ENCODE measurements around the gene GRAMD1A. TPM values are rescaled to one million over a fixed set of nuclear protein-coding genes. Genes with fewer than 3 reads are reported as not detected.
A peak's percentile ranks its signal among the peaks of the same experiment; 100 is the strongest.

Gene GRAMD1A
- total and polyA plus RNA-seq, 2 donors (not counting 1 experiment from before 2014, with no cell fraction given), result 83.8 to 102 TPM

DNA sequence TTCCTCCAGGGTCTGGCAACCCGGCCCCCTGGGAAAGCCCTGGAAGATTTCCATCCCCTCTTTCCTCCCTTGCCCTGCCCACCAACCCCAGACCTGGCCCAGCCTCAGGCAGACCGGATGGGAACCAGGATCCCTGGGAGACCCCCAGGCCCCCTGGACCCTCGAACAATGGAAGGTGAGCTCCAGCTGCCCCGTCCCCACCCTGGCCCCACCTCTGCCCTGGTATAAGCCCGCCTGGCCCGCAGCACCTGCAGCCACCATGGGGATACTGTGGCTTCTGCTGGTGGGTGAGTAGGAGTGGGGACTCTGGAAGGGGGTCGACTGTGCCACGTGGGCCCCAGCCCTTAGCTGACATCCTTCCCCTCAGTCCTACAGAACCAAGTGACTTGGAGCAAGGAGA lies 73.8 kb downstream of the GRAMD1A start:
- no peak for TF ChIP-seq EZH2 (IDR thresholded peaks at IDR 0.05; ENCODE audit: borderline replicate concordance, insufficient read depth, low read depth, low read length, poor library complexity, severe bottlenecking)
- TF ChIP-seq, protein P1, sequence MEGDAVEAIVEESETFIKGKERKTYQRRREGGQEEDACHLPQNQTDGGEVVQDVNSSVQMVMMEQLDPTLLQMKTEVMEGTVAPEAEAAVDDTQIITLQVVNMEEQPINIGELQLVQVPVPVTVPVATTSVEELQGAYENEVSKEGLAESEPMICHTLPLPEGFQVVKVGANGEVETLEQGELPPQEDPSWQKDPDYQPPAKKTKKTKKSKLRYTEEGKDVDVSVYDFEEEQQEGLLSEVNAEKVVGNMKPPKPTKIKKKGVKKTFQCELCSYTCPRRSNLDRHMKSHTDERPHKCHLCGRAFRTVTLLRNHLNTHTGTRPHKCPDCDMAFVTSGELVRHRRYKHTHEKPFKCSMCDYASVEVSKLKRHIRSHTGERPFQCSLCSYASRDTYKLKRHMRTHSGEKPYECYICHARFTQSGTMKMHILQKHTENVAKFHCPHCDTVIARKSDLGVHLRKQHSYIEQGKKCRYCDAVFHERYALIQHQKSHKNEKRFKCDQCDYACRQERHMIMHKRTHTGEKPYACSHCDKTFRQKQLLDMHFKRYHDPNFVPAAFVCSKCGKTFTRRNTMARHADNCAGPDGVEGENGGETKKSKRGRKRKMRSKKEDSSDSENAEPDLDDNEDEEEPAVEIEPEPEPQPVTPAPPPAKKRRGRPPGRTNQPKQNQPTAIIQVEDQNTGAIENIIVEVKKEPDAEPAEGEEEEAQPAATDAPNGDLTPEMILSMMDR (IDR thresholded peaks at IDR 0.05), result no peak
- Histone ChIP-seq H3K27me3 (replicated peaks in 1 of 4; ENCODE audit: control extremely low read depth in 1 of 4, control insufficient read depth in 3 of 4, insufficient read depth in 4 of 4, low read length in 3 of 4) (no peaks in the 10 kb centered on the region), H3K4me3 (ENCODE audit: control extremely low read depth in 1 of 5, extremely low read depth in 1 of 5, insufficient read depth in 1 of 5, low read depth in 2 of 5, low read length in 4 of 5) (no peak overlapping the region), H3K79me2 (ENCODE audit: control insufficient read depth, insufficient read depth, low read length) (no peaks in the 10 kb centered on the region), H2AFZ (ENCODE audit: insufficient read depth, low read depth, low read length, poor library complexity, severe bottlenecking) (peak overlapping the region; percentile 38), H3K36me3 (replicated peaks in 1 of 2; ENCODE audit: control extremely low read depth in 1 of 2, control insufficient read depth in 1 of 2, extremely low read depth in 1 of 2, insufficient read depth in 2 of 2, low read length in 1 of 2) (no peaks in the 10 kb centered on the region), H3K9me3 (ENCODE audit: control extremely low read depth in 1 of 3, control insufficient read depth in 2 of 3, insufficient read depth in 1 of 3, low read length in 2 of 3) (peaks cover 0 to 8% (median 7%) of the 10 kb centered on the region in 3 donors), H3K27ac (ENCODE audit: low read length in 2 of 2) (no peak overlapping the region), H3K4me2 (replicated peaks; ENCODE audit: low read depth, low read length, poor library complexity, severe bottlenecking) (no peak overlapping the region), H3K4me1 (ENCODE audit: control insufficient read depth in 2 of 2, insufficient read depth in 2 of 2, low read length in 2 of 2) (peaks cover 32 to 44% of the 10 kb centered on the region in 2 donors), H3K9ac (ENCODE audit: low read length) (no peak overlapping the region), H4K20me1 (ENCODE audit: control insufficient read depth, insufficient read depth, low read length, poor library complexity, severe bottlenecking) (no peaks in the 10 kb centered on the region)
- ATAC-seq (ENCODE audit: low read depth) (no peak), DNase-seq (no peak)
- ChIA-PET POLR2A (no interaction called here), CTCF (no interaction called here)
- Mint-ChIP-seq H3K9me3 (ENCODE audit: insufficient read depth) (no peaks in the 10 kb centered on the region), H3K27me3 (peaks cover 5% of the 10 kb centered on the region), H3K4me1 (peaks cover 38% of the 10 kb centered on the region), H3K4me3 (no peak overlapping the region), H3K27ac (peak overlapping the region; percentile 41)
- 82% methylated on average over 3 of the region's 8 CpGs for WGBS (ENCODE audit: insufficient coverage)
- intact Hi-C loops (cut with micrococcal nuclease), result no loop called here

DNA sequence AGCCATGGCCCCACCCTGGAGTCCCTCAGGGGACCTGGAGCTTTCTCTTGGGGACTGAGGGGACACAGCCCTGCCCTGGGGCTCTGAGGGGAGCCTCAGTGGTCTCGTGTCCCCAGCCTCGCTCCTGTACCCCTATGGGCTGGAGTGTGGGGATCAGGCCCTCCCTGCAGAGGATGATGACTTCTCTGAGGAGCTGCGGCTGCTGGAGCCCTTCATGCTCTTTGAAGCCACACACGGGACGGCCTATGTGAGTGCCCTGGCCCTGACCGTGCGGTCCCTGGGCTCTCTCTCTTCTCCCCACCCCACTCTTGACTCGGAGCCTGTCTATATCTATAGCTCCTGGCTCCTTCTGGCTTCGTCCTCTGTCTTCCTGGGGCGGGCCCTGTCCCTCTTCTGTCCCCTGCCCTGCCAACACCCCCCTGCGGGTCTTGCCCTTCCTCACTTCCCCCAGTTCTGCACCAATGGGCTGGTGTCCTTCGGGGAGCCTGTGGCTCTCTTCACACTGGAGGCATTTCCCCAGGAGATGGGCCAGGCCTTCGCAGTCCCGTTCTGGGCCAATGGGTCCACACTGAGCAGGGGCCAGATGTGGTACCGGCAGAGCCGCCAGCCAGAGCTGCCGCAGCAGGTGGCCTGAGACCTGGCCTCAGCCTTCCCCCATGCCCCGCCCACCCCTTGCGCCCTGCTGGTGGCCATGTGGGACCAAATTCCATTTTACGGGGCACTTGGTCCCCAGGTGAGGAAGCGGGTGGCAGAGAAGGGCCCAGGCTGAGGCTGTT lies 74.5 kb downstream of the GRAMD1A start:
- no peaks in the 10 kb centered on the region for H3K79me2 ChIP-seq (ENCODE audit: control insufficient read depth, insufficient read depth, low read length)
- no peak overlapping the region for H3K9ac ChIP-seq (ENCODE audit: low read length)
- peak overlapping the region; percentile 39 for H3K4me2 ChIP-seq (replicated peaks; ENCODE audit: low read depth, low read length, poor library complexity, severe bottlenecking)
- intact Hi-C loops (cut with micrococcal nuclease), result no loop called here
- Mint-ChIP-seq H3K9me3 (ENCODE audit: insufficient read depth) (no peaks in the 10 kb centered on the region), H3K27me3 (peaks cover 5% of the 10 kb centered on the region), H3K27ac (peak overlapping the region; percentile 32), H3K4me3 (no peak overlapping the region), H3K4me1 (peaks cover 37% of the 10 kb centered on the region)
- peak; percentile 47 for ATAC-seq (ENCODE audit: low read depth)
- H3K9me3 ChIP-seq (ENCODE audit: control extremely low read depth in 1 of 3, control insufficient read depth in 2 of 3, insufficient read depth in 1 of 3, low read length in 2 of 3), result peaks cover 0 to 8% (median 7%) of the 10 kb centered on the region in 3 donors
- 41% methylated on average over 21 of the region's 21 CpGs for WGBS (ENCODE audit: insufficient coverage)
- ChIA-PET POLR2A (no interaction called here), CTCF (interaction anchor here (0.7 kb wide), 1 partner anchor 16 kb away, joined by 3 read pairs; no protein-coding TSS in a partner anchor)
- H3K27me3 ChIP-seq (replicated peaks in 1 of 4; ENCODE audit: control extremely low read depth in 1 of 4, control insufficient read depth in 3 of 4, insufficient read depth in 4 of 4, low read length in 3 of 4), result no peaks in the 10 kb centered on the region
- H2AFZ ChIP-seq (ENCODE audit: insufficient read depth, low read depth, low read length, poor library complexity, severe bottlenecking), result peak overlapping the region; percentile 38
- H3K4me1 ChIP-seq (ENCODE audit: control insufficient read depth in 2 of 2, insufficient read depth in 2 of 2, low read length in 2 of 2), result peaks cover 28 to 37% of the 10 kb centered on the region in 2 donors
- no peak for DNase-seq
- no peak overlapping the region for H3K4me3 ChIP-seq (ENCODE audit: control extremely low read depth in 1 of 5, extremely low read depth in 1 of 5, insufficient read depth in 1 of 5, low read depth in 2 of 5, low read length in 4 of 5)
- H4K20me1 ChIP-seq (ENCODE audit: control insufficient read depth, insufficient read depth, low read length, poor library complexity, severe bottlenecking), result no peaks in the 10 kb centered on the region
- TF ChIP-seq EZH2 (IDR thresholded peaks at IDR 0.05; ENCODE audit: borderline replicate concordance, insufficient read depth, low read depth, low read length, poor library complexity, severe bottlenecking), result no peak
- TF ChIP-seq, protein P1 (IDR thresholded peaks at IDR 0.05), result no peak
- no peak overlapping the region for H3K27ac ChIP-seq (ENCODE audit: low read length in 2 of 2)
- H3K36me3 ChIP-seq (replicated peaks in 1 of 2; ENCODE audit: control extremely low read depth in 1 of 2, control insufficient read depth in 1 of 2, extremely low read depth in 1 of 2, insufficient read depth in 2 of 2, low read length in 1 of 2), result no peaks in the 10 kb centered on the region
